ENCODE results near the gene MXRA7. TPM values are rescaled to one million over a fixed set of nuclear protein-coding genes. Genes with fewer than 3 reads are reported as not detected.
A peak's percentile ranks its signal among the peaks of the same experiment; 100 is the strongest.
"Not testable (repeated sequence)": the region's sequence is repeated elsewhere in the genome, so short reads cannot be mapped to it uniquely, and the experiment has no call there.

The MXRA7 gene, protein sequence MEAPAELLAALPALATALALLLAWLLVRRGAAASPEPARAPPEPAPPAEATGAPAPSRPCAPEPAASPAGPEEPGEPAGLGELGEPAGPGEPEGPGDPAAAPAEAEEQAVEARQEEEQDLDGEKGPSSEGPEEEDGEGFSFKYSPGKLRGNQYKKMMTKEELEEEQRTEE
- 30.8 and 35.1 TPM in 2 replicates for total RNA-seq (2014; rRNA removed; shearing (Covaris generic))
- polyA plus RNA-seq (2014; cell fraction: nucleus; rRNA removed): 15.6 and 26.5 TPM in 2 replicates

- no peak for DNase-seq (ENCODE audit: extremely low read depth, low read depth)
Observed at GRCh38 chr17:76710863-76711611, at the start of gene MXRA7. Gene MXRA7, minus strand, starts transcription at chr17:76710965. Its CDS starts 19 bp downstream, at chr17:76710946.

GRCh38 chr17:76758570-76758969 lies 47.8 kb upstream of the MXRA7 start:
- DNase-seq (ENCODE audit: extremely low read depth, low read depth): no peak

DNA sequence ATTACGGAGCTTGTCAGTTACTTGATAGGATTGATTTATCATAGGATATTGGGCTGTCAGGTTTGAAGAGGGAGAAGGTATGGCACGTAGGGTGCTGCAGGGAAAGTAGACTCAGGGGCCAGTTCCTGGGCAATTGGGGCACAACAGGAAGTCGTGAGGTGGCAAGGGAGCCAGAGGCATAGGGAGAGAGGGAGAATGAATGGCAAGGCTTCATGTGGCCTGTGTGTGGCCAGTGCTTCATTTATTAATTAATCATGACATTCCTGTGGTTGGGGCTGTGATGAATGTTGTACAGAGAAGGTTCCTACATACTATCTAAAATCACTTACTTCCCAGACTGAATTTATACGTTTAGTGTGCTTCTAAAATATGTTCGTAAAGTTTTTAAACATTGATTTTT lies 46.5 kb upstream of the MXRA7 start:
- DNase-seq (ENCODE audit: extremely low read depth, low read depth): no peak

DNA sequence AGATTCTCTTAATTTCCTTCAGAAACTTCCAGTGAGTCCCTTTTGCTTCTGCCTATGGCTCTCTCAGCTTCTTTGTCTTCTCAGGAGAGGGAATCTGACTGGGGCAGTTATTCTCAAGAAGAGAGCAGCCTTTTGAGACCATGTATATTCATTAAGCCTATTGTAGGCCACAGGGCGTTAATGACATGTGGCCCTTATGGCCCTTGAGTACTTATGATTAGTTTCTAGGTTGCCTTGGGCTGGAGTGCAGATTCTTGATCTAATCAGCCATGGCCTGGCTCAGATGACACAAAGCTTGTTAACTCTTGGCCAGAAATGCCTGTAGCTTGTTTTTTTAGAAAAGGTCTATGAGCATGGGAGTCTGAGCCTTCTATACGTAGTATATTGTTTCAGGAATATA lies 44.5 kb upstream of the MXRA7 start:
- no peak for DNase-seq (ENCODE audit: extremely low read depth, low read depth)

- DNase-seq (ENCODE audit: extremely low read depth, low read depth): no peak
Observed at GRCh38 chr17:76753061-76753961, 42.5 kb upstream of the MXRA7 start.

- no peak for DNase-seq (ENCODE audit: extremely low read depth, low read depth)
Observed at GRCh38 chr17:76752006-76752405, 41.2 kb upstream of the MXRA7 start.

GRCh38 chr17:76751416-76751993 lies 40.7 kb upstream of the MXRA7 start:
- no peak for DNase-seq (ENCODE audit: extremely low read depth, low read depth)

GRCh38 chr17:76748657-76749056 lies 37.9 kb upstream of the MXRA7 start:
- no peak for DNase-seq (ENCODE audit: extremely low read depth, low read depth)

DNA sequence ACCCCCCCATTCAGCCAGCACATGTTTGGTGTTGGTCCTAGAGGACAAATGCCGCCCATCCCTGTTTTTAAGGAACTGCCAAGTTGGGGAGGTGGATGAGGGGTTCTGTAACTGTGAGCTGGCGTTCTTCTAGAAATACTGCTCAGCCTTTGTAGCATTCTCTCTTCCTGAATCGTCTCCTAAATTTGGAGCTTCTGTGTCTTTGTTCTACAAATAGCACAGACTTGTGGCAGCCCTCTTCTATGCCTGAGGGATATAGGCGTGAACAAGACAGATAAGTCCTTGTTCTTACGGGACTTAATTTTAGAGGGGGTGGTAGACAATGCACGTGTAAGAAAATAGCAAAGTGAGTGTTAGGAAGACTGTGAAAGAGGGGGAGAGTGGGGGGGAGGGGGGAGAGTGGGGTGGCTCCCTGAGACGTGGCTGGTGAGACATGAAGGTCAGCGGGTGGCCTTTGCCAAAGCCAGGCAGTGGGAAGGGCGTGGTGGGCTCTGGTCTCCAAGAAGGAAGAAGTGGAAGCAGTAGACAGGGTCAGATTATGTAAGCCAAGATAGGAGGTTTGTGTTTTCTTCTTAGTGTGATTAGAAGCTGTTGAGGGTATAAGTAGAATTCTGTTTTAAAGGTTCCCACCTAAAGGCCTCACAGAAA lies 37.1 kb upstream of the MXRA7 start:
- DNase-seq (ENCODE audit: extremely low read depth, low read depth): no peak

DNA sequence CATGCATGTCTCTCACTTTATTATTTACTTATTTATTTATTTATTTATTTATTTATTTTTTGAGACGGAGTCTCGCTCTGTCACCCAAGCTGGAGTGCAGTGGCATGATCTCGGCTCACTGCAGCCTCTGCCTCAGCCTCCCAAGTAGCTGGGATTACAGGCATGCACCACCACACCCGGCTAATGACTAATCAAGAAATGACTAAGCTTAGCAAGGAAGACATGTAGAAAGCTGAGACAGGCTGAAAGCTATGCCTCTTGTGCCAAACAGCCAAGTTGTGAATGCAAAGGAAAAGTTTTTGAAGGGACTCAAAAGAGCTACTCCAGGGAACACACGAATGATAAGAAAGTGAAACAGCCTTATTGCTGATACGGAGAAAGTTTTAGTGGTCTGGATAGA lies 35.0 kb upstream of the MXRA7 start:
- DNase-seq (ENCODE audit: extremely low read depth, low read depth): not testable (repeated sequence)

DNA sequence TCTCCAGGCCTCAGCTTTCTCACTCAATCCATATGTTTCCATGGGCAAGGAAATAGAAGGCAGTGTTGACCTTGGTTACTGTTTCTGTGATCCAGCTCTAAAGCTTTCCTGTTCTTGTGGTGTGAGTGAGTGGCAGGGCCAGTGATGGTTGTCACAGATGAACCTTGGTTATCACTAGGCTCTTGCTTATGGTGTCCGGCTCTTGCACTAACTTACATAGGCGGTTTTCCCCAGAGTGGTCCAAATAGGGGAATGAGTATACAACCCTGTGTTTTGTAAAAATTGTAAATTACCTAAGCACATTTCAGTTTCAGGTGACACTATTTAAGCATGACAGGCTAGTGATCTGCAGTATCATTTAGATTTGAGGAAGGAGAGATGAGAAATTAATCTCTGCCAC lies 34.0 kb upstream of the MXRA7 start:
- DNase-seq (ENCODE audit: extremely low read depth, low read depth): no peak

GRCh38 chr17:76742958-76743357 lies 32.2 kb upstream of the MXRA7 start:
- DNase-seq (ENCODE audit: extremely low read depth, low read depth): no peak

GRCh38 chr17:76740329-76741118 lies 29.8 kb upstream of the MXRA7 start:
- no peak for DNase-seq (ENCODE audit: extremely low read depth, low read depth)

- DNase-seq (ENCODE audit: extremely low read depth, low read depth): not testable (repeated sequence)
Observed at GRCh38 chr17:76739568-76740115, 28.9 kb upstream of the MXRA7 start.

GRCh38 chr17:76738468-76738850 lies 27.7 kb upstream of the MXRA7 start:
- DNase-seq (ENCODE audit: extremely low read depth, low read depth): no peak

GRCh38 chr17:76737676-76738467 lies 27.1 kb upstream of the MXRA7 start, which contains the start of gene MFSD11:
Gene MFSD11, plus strand, starts transcription at chr17:76738119. Its CDS starts 234 bp downstream, at chr17:76738353.
- DNase-seq (ENCODE audit: extremely low read depth, low read depth): peak; percentile 88

GRCh38 chr17:76737082-76737675 lies 26.4 kb upstream of the MXRA7 start, which contains the start of gene SRSF2:
Gene SRSF2, minus strand, starts transcription at chr17:76737331. Its CDS starts 171 bp downstream, at chr17:76737160.
- DNase-seq (ENCODE audit: extremely low read depth, low read depth): peak; percentile 98

All from NCI-H460 (cell line).